ENCODE data around the gene CHCHD6. TPM values are rescaled to one million over a fixed set of nuclear protein-coding genes. Genes with fewer than 3 reads are reported as not detected.

The CHCHD6 gene
- total RNA-seq, 1 experiment from 2014 or later: 36.3 TPM

DNA sequence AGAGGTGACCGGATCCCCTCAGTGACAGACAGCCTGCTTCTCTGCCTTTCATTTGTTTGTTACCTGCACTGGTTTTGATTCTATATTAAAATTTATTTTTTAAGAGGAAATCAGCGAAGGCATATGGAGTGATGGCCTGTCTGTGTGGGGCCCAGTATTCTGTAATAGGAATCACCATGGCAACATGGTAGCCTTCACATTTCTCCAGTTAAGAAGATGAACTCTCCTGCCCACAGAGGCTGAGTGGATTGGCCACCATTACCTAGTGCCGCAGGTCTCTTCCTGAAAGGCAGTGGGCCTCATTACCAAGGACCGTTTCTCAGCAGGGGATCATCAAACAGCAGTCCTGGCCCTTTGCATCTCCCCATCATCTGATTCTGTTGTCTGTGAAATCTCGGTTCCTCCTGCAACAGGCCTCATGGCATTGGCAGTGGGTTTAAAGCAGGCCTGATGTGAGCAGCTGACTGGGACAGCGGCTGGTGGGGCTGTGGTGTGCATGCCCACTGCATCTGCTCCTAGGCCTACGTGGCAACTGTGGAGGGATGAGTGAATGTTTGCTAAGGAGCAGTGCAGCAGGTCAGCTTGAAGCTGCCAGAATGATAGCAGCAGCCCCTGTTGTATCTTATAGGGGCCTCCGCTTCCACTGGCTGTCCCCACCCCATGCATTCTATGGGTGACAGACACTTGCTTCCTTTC, 114.5 kb downstream of the CHCHD6 start:
- no TSS peak for BruUV-seq (replicated peaks)
- H3K27me3 ChIP-seq (ENCODE audit: insufficient read depth, low read length): no peaks in the 10 kb centered on the region
- H3K4me1 ChIP-seq (ENCODE audit: control insufficient read depth in 1 of 2, insufficient read depth in 2 of 2, low read length in 2 of 2): no peaks in the 10 kb centered on the region
- POLR2A ChIA-PET: no interaction called here
- ATAC-seq (no peak), DNase-seq (ENCODE audit: low read depth, low spot score) (no peak)
- intact Hi-C loops (cut with micrococcal nuclease): no loop called here
- no peak overlapping the region for H2AFZ ChIP-seq (ENCODE audit: low read depth, low read length, poor library complexity, severe bottlenecking)
- CTCF ChIA-PET: no interaction called here
- 0 out of 2 replicates have a peak, but pooled peaks cover 5% of the 10 kb centered on the region for H3K79me2 ChIP-seq (ENCODE audit: insufficient read depth, low read length)
- no peak overlapping the region for H3K4me3 ChIP-seq (replicated peaks in 1 of 2; ENCODE audit: low read depth in 1 of 2, low read length in 2 of 2)
- H3K9ac ChIP-seq (ENCODE audit: low read length): no peak overlapping the region
- RAD21 ChIA-PET (ENCODE audit: low non-redundant PET in 1 of 2, low total read pairs in 2 of 2, uncharacterized antibody in 2 of 2, unreplicated experiment in 2 of 2): no interaction called here
- TF ChIP-seq, protein P1, sequence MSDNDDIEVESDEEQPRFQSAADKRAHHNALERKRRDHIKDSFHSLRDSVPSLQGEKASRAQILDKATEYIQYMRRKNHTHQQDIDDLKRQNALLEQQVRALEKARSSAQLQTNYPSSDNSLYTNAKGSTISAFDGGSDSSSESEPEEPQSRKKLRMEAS (IDR thresholded peaks at IDR 0.05): no peak
- TF ChIP-seq, protein P2, sequence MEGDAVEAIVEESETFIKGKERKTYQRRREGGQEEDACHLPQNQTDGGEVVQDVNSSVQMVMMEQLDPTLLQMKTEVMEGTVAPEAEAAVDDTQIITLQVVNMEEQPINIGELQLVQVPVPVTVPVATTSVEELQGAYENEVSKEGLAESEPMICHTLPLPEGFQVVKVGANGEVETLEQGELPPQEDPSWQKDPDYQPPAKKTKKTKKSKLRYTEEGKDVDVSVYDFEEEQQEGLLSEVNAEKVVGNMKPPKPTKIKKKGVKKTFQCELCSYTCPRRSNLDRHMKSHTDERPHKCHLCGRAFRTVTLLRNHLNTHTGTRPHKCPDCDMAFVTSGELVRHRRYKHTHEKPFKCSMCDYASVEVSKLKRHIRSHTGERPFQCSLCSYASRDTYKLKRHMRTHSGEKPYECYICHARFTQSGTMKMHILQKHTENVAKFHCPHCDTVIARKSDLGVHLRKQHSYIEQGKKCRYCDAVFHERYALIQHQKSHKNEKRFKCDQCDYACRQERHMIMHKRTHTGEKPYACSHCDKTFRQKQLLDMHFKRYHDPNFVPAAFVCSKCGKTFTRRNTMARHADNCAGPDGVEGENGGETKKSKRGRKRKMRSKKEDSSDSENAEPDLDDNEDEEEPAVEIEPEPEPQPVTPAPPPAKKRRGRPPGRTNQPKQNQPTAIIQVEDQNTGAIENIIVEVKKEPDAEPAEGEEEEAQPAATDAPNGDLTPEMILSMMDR (IDR thresholded peaks at IDR 0.05 in 2 of 3, conservative IDR thresholded peaks at IDR 0.05 in 1 of 3; ENCODE audit: borderline replicate concordance in 1 of 3, insufficient read depth in 1 of 3, low read depth in 2 of 3, low read length in 2 of 3): no peak
- TF ChIP-seq EGR1 (IDR thresholded peaks at IDR 0.05; ENCODE audit: low read depth) (no peak), SP1 (IDR thresholded peaks at IDR 0.05; ENCODE audit: low read depth) (no peak), YY1 (IDR thresholded peaks at IDR 0.05; ENCODE audit: extremely low read depth, insufficient replicate concordance, low read depth, low read length) (no peak), RAD21 (IDR thresholded peaks at IDR 0.05; ENCODE audit: low read depth) (no peak), POLR2A (IDR thresholded peaks at IDR 0.05; ENCODE audit: borderline replicate concordance, extremely low read depth, insufficient read depth, insufficient read length) (no peak), POLR2AphosphoS5 (IDR thresholded peaks at IDR 0.05; ENCODE audit: low read depth, low read length) (no peak), ZFX (IDR thresholded peaks at IDR 0.05) (no peak), CEBPB (IDR thresholded peaks at IDR 0.05; ENCODE audit: low read depth) (no peak), SRF (IDR thresholded peaks at IDR 0.05; ENCODE audit: low read depth) (no peak), EZH2 (IDR thresholded peaks at IDR 0.05) (no peak), JUND (IDR thresholded peaks at IDR 0.05) (no peak), ZNF274 (IDR thresholded peaks at IDR 0.05; ENCODE audit: low read depth, low read length) (no peak), SIN3A (IDR thresholded peaks at IDR 0.05; ENCODE audit: low read depth) (no peak), ELF1 (IDR thresholded peaks at IDR 0.05; ENCODE audit: borderline replicate concordance, low read depth) (no peak), TCF7L2 (IDR thresholded peaks at IDR 0.05; ENCODE audit: borderline replicate concordance, extremely low read depth, insufficient read depth, insufficient read length) (no peak)
- TF ChIP-seq, protein P3, sequence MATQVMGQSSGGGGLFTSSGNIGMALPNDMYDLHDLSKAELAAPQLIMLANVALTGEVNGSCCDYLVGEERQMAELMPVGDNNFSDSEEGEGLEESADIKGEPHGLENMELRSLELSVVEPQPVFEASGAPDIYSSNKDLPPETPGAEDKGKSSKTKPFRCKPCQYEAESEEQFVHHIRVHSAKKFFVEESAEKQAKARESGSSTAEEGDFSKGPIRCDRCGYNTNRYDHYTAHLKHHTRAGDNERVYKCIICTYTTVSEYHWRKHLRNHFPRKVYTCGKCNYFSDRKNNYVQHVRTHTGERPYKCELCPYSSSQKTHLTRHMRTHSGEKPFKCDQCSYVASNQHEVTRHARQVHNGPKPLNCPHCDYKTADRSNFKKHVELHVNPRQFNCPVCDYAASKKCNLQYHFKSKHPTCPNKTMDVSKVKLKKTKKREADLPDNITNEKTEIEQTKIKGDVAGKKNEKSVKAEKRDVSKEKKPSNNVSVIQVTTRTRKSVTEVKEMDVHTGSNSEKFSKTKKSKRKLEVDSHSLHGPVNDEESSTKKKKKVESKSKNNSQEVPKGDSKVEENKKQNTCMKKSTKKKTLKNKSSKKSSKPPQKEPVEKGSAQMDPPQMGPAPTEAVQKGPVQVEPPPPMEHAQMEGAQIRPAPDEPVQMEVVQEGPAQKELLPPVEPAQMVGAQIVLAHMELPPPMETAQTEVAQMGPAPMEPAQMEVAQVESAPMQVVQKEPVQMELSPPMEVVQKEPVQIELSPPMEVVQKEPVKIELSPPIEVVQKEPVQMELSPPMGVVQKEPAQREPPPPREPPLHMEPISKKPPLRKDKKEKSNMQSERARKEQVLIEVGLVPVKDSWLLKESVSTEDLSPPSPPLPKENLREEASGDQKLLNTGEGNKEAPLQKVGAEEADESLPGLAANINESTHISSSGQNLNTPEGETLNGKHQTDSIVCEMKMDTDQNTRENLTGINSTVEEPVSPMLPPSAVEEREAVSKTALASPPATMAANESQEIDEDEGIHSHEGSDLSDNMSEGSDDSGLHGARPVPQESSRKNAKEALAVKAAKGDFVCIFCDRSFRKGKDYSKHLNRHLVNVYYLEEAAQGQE (IDR thresholded peaks at IDR 0.05; ENCODE audit: low read depth): no peak
- TF ChIP-seq, protein P4, sequence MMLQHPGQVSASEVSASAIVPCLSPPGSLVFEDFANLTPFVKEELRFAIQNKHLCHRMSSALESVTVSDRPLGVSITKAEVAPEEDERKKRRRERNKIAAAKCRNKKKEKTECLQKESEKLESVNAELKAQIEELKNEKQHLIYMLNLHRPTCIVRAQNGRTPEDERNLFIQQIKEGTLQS (IDR thresholded peaks at IDR 0.05): no peak
- TF ChIP-seq, protein P5, sequence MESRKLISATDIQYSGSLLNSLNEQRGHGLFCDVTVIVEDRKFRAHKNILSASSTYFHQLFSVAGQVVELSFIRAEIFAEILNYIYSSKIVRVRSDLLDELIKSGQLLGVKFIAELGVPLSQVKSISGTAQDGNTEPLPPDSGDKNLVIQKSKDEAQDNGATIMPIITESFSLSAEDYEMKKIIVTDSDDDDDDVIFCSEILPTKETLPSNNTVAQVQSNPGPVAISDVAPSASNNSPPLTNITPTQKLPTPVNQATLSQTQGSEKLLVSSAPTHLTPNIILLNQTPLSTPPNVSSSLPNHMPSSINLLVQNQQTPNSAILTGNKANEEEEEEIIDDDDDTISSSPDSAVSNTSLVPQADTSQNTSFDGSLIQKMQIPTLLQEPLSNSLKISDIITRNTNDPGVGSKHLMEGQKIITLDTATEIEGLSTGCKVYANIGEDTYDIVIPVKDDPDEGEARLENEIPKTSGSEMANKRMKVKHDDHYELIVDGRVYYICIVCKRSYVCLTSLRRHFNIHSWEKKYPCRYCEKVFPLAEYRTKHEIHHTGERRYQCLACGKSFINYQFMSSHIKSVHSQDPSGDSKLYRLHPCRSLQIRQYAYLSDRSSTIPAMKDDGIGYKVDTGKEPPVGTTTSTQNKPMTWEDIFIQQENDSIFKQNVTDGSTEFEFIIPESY (IDR thresholded peaks at IDR 0.05; ENCODE audit: extremely low read depth, insufficient replicate concordance, low read length): no peak
- H3K27ac ChIP-seq (ENCODE audit: low read depth, low read length): no peak overlapping the region
- H3K36me3 ChIP-seq (ENCODE audit: control insufficient read depth in 1 of 2, insufficient read depth in 2 of 2, low read length in 2 of 2): no peaks in the 10 kb centered on the region
- H3K4me2 ChIP-seq (ENCODE audit: low read length): no peak overlapping the region
- H3K9me2 ChIP-seq (ENCODE audit: insufficient read depth): no peaks in the 10 kb centered on the region
- H4K20me1 ChIP-seq (ENCODE audit: insufficient read depth): no peaks in the 10 kb centered on the region
- H3K9me3 ChIP-seq (ENCODE audit: control insufficient read depth in 1 of 2, insufficient read depth in 1 of 2, low read depth in 1 of 2, low read length in 2 of 2): no peaks in the 10 kb centered on the region

Data from HCT116 (cell line).